ENCODE data around the gene KLHL35. TPM values are rescaled to one million over a fixed set of nuclear protein-coding genes. Genes with fewer than 3 reads are reported as not detected.

KLHL35 gene
- total RNA-seq, 4 donors from 2014 or later = 2.5 TPM; not detected in 3

DNA sequence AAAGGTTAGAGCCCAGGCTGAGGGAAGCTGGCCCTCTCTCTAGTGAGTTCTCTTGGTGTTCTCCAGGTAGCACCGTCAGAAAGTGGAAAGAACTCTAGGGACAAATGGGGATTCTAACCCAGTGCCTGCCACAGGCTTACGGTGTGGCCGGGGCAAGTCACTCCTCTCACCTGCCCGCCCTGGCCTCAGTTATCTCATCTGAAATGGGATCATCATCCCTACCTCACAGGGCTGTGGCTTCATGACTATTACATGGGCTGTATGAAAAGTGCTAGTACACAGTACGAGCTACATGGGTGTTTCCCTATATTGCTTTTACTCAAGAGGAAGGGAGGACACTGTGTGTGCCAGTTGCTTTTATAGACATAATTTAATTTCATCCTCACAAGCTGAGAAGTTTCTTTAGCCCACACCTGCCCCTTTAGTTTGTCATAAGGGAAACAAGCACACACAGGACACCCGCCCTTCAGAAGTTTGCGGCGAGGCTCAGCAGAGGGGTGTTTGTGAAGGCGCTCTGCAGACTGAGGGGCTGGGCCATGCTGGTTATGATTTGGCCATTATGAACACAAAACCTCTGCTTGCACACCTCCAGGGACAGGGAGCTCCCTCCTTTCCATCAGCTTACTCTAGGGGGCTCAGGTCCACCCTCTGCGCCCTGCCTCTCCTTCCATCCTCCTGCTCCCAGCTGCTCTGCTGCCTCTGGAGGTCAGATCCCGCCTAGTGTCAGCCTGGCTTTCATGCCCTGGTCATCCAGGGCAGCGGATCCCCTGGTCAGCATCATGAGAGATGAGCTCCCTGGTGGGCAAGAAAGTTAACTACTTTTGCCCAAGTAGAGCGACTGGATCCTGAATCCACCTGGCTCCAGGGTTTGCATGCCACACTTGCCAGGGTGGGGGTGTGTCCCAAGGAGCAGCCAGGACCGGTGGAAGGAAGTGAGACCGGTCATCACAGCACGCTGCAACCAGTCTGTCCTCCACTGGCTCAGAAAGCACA lies 1.2 kb downstream of the KLHL35 start:
- TF ChIP-seq, protein P1, sequence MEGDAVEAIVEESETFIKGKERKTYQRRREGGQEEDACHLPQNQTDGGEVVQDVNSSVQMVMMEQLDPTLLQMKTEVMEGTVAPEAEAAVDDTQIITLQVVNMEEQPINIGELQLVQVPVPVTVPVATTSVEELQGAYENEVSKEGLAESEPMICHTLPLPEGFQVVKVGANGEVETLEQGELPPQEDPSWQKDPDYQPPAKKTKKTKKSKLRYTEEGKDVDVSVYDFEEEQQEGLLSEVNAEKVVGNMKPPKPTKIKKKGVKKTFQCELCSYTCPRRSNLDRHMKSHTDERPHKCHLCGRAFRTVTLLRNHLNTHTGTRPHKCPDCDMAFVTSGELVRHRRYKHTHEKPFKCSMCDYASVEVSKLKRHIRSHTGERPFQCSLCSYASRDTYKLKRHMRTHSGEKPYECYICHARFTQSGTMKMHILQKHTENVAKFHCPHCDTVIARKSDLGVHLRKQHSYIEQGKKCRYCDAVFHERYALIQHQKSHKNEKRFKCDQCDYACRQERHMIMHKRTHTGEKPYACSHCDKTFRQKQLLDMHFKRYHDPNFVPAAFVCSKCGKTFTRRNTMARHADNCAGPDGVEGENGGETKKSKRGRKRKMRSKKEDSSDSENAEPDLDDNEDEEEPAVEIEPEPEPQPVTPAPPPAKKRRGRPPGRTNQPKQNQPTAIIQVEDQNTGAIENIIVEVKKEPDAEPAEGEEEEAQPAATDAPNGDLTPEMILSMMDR (IDR thresholded peaks at IDR 0.05) = no peak
- no peak for TF ChIP-seq POLR2A (IDR thresholded peaks at IDR 0.05)
- no peak for DNase-seq
- Histone ChIP-seq H3K27ac (no peak overlapping the region), H3K36me3 (no peaks in the 10 kb centered on the region), H3K4me3 (no peak overlapping the region), H3K27me3 (peaks cover 0 to 11% of the 10 kb centered on the region in 2 donors), H3K9me3 (no peaks in the 10 kb centered on the region), H3K4me1 (peaks cover 0 to 12% of the 10 kb centered on the region in 2 donors)
- intact Hi-C loops (cut with DNase I; ENCODE audit: low total_unique reads) = no loop called here

DNA sequence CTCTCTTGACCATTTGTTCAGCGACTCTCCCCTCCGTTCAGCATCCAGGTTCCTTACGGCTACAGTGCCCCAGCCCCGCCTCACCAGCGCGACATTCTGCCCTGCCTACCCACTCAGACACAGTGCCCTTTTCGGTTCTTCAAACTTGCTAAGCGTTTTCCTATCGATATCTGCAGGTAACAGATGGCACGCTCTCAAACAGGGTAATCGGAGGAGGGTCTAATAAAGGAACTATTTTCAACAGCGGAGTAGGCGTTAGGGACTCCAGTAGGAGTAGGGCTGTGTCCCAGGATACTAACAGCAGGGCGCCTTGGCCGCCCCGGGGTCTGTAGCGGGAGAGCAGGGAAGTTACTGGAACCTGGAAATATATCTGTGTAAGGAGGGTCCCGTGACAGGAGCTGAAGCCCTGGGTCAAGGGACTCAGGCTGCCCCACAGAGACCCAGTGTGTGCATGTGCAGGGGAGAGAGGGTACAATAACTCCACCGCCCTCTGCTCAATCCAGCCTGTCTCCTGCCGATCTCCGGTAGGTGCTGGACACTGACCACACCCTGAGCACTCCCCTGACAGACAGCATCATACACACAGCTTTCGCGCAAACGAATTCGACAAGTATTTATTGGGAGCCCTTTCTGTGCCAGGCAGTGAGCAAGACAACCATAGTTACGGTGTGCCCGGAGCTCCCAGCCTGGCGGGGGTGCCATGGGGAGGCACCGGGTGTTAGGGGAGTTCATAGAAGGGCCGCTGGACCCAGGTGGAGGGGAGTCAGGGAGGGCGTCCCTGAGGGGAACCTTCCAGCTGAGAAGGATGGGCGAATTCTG lies 2.1 kb downstream of the KLHL35 start:
- no peaks in the 10 kb centered on the region for H3K9me3 ChIP-seq
- H3K4me1 ChIP-seq = peaks cover 0 to 12% of the 10 kb centered on the region in 2 donors
- no peak overlapping the region for H3K4me3 ChIP-seq
- H3K27ac ChIP-seq = no peak overlapping the region
- DNase-seq = no peak
- intact Hi-C loops (cut with DNase I; ENCODE audit: low total_unique reads) = no loop called here
- TF ChIP-seq, protein P1 (IDR thresholded peaks at IDR 0.05) = no peak
- no peak for TF ChIP-seq POLR2A (IDR thresholded peaks at IDR 0.05)
- H3K36me3 ChIP-seq = no peaks in the 10 kb centered on the region
- H3K27me3 ChIP-seq = peaks cover 0 to 11% of the 10 kb centered on the region in 2 donors

DNA sequence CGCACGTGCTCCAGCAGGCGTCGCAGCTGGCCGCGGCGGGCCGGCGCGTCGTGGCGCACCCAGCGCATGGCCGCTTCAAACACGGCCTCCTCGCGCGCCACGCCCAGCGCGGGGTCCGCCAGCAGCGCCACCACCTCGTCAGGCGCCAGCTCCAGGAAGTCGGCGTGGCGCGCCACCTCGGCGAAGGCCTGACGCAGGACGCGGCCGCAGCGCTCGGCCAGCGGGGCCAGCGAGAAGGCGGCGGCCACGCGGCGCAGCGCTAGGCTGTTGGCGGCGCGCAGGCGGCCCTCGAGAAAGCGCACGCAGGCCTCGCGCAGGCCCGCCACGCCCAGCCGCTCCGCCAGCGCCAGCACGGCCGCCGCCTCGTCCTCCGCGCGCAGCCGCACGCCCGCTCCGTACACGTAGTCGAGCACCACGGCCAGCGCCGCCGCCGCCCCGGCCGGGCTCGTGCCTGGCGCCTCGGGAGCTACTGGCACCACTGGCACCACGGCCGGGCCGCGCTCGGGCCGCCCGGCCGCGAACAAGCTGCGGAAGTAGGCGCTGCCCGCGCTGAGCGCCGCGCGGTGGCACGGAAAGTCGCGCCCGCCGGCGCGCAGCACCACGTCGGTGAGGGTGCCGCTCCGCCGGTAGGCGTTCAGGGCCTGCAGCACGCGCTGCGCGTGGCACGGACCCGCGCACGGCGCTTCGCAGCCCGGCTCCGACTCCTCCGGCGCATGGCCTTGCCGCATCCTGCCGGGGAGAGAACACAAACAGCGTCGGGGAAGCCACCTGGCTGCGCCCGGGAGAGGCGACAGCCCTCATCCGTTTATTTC lies 2.9 kb downstream of the KLHL35 start:
- peaks cover 0 to 12% of the 10 kb centered on the region in 2 donors for H3K4me1 ChIP-seq
- TF ChIP-seq POLR2A (IDR thresholded peaks at IDR 0.05) = no peak
- intact Hi-C loops (cut with DNase I; ENCODE audit: low total_unique reads) = no loop called here

DNA sequence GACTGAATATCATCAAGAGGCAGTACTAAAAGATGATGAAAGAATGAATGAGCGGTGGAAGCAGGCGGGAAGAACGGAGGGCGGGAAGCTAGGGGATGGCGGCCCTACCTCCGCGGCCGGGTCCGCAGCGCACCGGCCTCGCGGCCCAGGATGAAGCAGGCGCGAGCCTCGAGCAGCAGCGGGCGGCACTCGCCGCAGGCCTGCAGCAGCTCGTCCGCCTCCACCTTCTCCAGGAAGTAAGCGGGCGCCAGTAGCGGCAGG lies 3.4 kb downstream of the KLHL35 start:
- intact Hi-C loops (cut with DNase I; ENCODE audit: low total_unique reads) = no loop called here
- no peak overlapping the region for H3K4me3 ChIP-seq
- no peaks in the 10 kb centered on the region for H3K9me3 ChIP-seq
- TF ChIP-seq, protein P1 (IDR thresholded peaks at IDR 0.05) = no peak
- TF ChIP-seq POLR2A (IDR thresholded peaks at IDR 0.05) = no peak
- H3K4me1 ChIP-seq = peaks cover 0 to 12% of the 10 kb centered on the region in 2 donors
- no peaks in the 10 kb centered on the region for H3K36me3 ChIP-seq
- no peak overlapping the region for H3K27ac ChIP-seq
- H3K27me3 ChIP-seq = peaks cover 0 to 11% of the 10 kb centered on the region in 2 donors
- no peak for DNase-seq

More for the DNA sequence above, 2.9 kb downstream of the KLHL35 start:
- no peak overlapping the region for H3K27ac ChIP-seq
- H3K36me3 ChIP-seq = no peaks in the 10 kb centered on the region
- H3K9me3 ChIP-seq = no peaks in the 10 kb centered on the region
- DNase-seq = peak in 1 of 2 donors; percentile 43
- H3K4me3 ChIP-seq = no peak overlapping the region
- peaks cover 0 to 11% of the 10 kb centered on the region in 2 donors for H3K27me3 ChIP-seq

DNA sequence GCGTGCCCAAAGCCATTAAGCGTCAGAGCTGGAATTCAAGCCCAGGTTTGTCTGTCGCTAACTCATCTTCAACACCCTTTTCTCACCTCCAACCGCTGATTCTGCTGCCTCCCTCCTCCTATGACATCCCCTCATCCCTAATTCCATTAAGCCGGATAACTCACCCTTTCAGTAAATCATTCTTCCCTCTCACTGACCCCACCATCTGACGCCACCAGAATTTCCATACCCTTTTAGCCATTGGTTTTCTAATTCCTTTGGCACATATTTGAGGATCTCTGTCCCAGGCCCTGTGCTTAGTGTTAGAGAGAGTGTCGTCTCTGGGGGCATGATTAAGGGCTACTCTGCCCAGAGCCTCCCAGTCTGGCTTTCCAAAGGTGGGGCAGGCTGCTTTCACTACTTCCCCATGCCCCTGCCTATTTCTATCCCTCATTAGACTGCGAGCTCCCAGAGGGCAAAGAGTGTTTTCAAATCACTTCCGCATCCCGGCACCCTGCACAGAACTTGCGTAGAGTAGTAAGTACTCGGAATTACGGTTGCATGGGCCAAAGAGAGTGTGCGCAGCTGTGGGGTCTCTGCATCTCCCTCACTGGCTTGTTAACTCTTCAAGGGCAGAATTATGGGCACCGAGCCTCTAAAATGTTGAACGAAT lies 3.9 kb downstream of the KLHL35 start:
- H3K27ac ChIP-seq = no peak overlapping the region

More for the DNA sequence above, 3.9 kb downstream of the KLHL35 start:
- Histone ChIP-seq H3K4me3 (no peak overlapping the region), H3K9me3 (no peaks in the 10 kb centered on the region), H3K4me1 (peaks cover 0 to 12% of the 10 kb centered on the region in 2 donors), H3K27me3 (peaks cover 0 to 11% of the 10 kb centered on the region in 2 donors), H3K36me3 (no peaks in the 10 kb centered on the region)
- TF ChIP-seq, protein P1 (IDR thresholded peaks at IDR 0.05) = no peak
- no peak for TF ChIP-seq POLR2A (IDR thresholded peaks at IDR 0.05)
- intact Hi-C loops (cut with DNase I; ENCODE audit: low total_unique reads) = no loop called here
- no peak for DNase-seq

Measured in uterus (tissue), 4 donors.